NCI-H774 (cell line): Measurements from ENCODE around the gene MARK2.

Experiments
- DNase-seq: peaks from one replicate; lab custom pipeline; 2025; lab: John Stamatoyannopoulos, UW

The MARK2 gene

DNA sequence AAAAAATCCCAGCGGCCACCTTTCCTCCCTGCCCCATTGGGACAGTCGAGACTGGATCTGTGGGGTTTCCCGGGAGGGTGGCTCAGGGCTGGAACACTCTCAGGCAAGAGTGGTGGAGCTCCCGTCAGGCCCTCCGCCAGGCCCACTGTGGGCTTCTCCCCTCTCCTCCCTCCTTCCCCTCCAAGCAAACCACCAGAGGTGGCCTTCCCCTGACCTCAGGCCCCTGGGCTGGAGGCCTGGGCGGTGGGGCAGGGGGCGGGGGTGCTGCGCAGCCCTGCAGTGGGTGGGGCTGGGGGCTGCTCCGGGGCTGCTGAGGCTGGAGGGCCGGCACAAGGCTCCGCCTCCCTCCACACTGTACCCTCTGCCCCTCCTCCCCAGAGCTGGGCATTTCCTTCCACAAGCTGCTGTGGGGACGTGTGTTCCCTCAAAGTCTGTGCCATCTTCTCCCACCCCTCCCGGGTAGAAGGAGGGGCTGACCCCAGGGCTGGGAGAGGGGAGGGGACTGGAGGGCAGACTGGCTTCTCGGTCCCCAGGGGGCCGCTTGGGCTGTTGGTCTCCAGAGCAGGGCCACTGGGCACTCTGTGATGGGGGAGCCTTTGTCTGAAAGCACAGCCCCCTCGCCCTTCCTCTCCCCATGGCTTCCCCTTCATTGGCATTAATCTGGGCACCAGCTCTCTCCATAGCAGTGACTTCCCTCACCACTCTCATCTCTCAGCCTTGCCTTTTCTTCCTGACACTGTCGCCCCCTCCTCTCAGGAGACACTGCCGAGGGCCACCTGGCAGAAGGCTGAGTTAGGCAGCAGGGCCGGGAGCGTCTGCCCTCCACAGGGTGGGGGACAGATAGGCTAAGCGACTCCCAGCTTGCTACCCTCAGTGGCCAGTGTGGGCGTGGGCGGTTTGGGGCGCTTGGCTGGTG, 70.9 kb downstream of the MARK2 start:
- DNase-seq: no peak

DNA sequence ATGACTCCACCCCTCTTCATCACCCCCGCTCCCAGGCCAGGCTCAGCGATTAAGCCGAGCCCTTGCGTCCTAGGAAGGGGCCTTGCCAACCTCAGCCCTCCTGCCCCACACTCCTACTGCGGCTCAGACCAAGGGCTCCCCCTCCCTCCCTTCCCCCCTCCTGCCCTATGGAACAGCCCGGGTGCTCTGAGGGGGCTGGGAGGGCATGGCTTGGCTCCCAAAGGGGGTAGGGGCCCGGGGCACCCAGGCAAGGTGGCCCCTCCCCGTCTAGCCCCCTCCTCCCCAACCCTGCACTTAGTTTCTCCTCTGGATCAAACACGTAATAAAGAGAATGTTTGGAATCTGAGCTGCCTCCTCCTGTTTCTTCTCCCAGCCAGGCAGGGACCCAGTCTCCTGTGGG, 71.8 kb downstream of the MARK2 start:
- DNase-seq: no peak

DNA sequence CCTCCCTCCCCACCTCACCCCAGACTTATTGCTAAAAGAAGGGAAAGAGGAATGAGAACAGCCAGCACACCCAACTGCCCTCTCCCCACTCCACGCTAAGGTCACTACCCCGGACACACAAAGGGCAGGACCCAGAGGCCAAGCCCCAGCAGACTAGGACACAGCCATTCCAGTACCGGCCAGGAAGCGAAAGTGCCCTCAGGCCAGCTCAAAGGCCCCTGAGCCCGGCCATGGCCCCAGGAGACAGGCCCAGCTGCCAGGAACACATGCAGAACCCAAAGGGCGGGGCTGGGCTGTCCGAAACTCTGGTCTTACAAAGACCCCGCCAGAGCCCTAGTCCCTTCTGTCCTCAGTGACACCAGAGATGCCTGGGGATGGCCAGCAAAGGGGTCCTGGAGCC, 72.5 kb downstream of the MARK2 start:
- DNase-seq: no peak

DNA sequence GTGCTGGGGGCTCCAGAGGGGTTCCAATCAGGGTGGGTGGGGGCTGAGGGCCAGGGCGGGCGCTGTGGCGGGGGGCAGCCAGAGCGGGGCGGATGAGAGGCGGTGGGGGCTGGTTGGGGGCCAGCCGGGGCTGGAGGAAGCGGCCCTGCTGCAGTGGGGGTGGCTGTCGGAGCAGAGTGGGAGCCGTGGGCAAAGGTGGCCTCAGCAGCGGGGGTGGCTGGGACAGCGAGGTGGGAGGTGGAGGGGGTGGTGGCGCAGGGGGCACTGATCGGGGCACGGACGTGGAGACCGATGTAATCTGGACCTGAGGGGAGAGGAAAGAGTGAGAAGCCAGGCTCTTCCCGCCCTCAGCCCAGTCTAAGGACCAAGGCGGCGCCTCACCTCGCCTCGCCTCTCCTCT, 73.0 kb downstream of the MARK2 start:
- DNase-seq: no peak

DNA sequence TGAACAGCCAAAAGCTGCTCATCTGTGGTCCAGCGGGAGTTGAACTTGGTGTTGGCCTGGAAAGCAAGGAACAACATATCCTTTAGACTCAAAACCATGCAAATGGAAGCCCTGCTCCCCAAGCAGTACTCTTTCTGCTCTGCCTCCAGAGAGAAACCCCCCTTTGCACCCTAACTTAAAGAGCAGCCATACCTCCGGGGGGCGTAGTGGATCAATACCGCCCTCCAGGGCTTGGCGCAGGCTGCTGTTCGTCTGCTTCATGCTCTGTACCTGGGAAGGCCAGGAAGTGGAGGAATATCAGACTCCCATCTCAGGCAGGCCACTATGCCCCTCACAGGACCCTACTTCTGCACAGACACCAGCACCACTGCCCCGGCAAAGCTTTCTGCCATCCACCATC, 73.8 kb downstream of the MARK2 start:
- no peak for DNase-seq

DNA sequence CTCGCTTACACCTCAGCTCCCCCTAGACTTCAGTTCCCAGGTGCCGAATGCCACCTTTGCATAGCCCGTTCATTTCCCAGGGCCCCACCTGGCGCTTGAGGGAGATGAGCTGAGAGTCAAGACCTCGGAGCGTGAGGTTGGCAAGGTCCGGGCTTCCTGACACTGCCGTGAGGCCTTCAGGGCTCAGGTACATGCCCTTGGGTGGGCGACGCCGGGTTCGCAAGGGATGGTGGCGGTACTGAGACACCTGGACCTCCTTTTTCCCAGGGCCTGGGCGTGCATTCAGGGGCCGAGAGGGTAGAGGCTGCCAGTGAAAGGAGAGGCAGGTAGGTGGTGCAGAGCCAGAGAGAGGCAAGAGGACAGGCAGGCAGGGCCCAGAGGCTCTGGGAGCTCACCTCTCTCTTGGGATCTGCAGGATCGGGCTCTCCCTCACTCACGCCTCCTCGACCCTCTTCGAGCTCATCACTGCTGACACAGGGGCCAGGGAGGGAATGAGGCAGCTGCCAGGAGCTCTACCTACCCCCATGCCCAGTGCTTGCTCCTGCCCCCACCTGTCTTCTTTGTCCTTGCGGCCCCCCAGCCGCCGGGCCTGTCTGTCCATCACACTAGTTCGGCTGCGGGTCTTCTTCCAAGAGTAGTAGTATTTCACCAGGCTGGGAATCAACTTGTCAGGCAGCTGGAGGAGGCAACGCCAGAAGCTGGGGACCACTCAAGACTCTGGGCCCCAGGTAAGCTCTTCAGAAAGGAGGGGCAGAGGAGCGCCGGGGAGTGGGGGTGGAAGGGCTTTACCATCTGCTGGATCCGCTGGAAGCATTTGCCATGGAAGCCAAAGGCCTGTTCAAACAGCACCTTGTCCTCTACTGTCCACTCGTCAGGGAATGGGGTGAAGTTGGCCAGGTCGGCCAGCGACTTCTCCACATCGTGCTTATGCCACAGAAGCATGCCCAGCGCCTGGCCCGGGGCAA, 75.2 kb downstream of the MARK2 start:
- no peak for DNase-seq

DNA sequence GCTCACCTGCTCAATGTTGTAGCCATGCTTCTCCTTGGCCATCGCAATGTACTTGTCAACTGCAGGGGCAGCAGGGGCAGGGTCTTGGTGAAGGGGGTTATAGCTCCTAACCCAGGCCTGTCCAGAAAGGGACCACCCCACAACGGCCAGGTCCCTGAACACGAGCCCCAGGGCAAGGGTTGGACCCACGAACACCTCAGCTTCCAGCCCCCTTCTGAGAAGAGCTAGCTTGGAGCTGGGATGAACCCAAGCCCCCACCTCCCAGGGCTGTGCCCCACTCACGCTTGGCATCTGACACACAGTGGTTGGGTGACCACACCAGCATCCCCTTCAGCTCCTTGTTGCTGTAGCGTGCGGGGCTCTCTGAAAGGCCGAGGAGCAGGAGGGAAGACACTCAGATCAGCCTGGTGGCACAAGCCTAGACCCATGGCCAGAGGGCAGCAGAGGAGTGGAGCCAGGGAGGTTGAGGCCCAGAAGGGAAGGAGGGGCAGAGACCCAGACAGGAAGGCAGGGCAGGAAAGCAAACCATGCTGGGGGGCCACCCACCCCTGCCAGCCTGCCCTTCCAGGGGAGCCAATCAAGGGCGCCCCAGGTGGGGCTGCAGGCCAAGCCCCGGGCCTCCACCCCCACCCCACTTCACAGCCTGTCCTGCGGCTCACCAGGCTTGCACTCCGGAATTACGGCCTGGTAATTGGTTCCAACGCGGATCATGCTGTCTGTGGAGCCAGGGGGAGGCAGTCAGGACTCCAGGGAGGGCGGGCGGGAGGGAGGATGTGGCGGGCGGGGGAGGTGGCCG, 76.2 kb downstream of the MARK2 start:
- DNase-seq: no peak

DNA sequence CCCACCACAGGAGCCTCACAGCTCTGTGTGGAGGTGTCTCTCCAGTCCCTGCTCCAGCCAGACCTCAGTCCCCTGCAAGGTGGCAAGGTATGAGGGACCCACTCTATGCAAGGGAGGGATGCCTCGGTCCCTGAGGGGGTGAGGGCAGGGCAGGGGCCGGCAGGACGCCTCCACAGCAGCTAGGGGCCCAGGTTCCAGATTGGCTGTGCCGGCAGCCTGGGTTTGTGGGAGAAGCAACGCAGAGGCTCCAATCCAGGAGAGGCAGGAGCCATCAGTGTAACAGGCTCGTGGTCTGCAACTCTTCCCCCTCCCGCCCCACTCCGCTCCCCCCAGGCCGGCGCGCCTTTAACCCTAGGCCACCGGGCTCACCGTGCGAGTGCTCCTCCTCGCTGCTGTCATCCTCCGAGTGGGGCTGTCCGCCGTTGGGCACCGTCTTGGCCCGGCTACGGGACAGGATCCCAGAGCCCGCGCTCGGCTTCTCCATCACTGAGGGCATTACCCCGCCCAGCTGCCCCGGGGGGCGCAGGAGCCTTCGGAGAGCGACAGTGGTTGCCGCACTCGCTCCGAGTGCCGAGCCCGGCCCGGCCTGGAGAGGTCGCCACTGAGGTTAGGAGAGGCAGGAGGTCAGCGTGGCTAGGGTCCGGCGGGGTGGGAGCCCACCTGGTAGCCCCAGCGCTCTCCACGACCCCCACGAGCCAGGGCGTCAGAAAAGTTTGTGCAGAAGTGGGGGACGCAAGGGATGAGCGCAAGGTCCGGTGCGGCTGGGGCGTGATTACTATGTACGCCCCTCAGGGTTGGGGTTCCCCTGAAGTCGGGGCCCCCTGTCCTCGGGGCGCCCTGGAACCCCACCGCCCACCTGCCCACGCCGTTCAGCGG, 77.3 kb downstream of the MARK2 start:
- DNase-seq: peak; percentile 33

DNA sequence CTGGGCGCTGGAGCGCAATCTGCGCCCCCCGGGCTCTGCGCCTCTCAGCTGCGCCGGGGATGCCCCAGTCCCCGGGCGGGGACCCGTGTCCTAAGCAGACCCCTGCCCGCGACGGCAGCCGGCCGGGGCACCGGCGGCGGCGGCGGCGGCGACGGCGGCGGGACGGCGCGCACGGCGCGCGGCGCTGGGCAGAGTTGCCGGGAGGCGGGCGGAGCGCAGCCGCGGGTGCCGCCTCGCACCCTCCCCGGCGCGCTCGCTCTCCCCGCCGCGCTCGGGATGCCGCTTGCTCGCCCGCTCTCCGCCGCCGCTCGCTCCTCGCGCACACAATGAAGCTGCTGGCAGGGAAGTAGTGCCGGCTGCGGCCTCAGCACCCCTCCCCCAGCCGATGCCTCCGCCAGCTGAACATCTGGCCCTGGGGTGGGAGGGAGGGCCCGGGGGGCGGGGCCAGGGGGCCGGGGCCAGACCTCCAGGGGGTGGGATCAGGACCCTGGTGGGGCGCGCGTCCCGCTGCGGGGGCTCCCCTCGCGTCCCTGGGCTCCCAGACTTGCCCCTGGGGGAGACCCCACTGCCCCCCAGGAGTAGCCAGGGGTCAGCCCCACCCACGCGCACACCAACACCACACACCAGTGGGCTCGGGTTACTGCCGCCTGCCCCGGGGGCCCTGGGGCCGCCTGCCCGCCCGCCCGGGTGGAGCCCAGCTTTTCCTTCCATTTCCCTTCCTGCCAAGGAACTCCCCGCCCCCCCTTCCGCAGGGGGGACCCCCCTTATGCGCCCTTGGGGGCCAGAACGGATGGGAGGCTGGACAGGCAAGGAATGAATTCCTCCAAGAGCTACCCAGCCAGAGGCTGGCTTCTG, 78.2 kb downstream of the MARK2 start, which contains the start of gene RCOR2:
Gene RCOR2, minus strand, starts transcription at position 328 of the 855 bp plus-strand sequence. CDS start 708 bp downstream, outside the sequence.
- DNase-seq: peak; percentile 81

DNA sequence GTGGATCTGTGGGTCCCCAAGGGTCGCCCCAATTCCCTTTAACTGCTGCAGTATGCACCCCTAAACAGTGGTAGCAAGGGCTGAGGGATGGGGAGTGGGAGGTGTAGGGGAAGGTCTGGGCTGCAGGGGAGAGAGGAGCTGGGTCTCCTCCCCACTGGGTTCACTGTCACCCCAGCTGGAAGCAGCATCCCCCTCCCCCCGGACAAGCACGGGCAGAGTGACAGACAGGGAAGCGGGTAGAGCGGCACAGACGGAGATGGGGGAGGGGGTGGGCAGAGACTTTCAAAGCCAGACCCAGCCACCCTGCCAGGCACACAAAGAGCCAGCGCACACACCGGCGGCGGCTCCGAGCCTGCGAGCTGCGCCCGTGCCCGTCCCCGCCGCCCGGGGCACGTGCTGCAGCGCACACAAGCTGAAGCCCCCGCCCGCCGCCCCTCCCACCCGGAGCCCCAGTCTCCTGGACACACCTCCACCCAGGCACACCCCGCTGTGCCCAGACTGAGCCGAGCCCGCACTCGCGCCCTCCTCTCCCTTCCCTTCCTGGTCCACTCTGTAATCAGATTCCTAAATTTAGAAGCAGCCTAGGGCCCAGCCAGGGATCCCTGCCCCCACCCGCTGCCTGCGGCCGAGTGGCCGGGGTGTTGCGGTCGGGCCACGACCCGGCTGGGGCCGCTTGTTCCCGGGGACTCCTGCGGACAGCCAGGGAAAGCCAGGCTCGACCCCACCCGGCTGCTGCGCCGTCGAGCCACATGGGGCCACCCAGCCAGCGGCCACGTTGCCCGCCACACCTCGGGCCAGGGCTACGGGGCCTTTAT, 79.0 kb downstream of the MARK2 start:
- peak; percentile 33 for DNase-seq

DNA sequence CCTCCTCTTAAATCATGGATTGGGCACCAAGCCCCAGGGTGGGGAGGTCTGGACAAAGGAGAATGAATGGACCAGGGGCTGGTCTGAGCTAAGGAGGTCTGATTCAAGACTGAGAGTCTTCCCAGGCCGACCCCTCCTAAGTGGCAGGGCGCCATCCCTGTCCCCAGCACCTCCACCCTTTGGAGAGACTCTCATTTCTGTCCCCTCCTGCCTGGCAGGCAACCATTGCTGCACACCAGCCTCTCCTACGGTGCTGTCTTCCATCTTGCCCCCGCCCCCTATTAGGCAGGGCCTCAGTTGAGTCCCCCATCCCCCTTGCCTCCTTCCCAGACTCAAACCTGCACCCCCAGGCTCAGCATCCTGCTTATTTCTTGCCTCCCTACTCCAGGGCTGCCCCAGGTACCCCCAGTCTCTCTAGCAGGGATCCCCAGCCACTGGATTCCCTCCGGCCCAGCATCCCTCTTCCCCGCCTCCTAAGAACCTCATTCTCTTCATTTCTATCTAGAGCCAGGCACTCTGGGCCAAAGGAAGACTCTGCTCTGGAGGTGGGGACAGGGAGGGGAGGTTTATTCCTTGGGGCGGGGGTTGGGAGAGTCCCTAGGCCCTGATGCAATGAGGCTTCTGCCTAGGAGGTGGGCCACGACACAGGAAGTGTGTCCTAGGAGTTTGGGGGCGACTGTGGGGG, 79.7 kb downstream of the MARK2 start:
- no peak for DNase-seq

DNA sequence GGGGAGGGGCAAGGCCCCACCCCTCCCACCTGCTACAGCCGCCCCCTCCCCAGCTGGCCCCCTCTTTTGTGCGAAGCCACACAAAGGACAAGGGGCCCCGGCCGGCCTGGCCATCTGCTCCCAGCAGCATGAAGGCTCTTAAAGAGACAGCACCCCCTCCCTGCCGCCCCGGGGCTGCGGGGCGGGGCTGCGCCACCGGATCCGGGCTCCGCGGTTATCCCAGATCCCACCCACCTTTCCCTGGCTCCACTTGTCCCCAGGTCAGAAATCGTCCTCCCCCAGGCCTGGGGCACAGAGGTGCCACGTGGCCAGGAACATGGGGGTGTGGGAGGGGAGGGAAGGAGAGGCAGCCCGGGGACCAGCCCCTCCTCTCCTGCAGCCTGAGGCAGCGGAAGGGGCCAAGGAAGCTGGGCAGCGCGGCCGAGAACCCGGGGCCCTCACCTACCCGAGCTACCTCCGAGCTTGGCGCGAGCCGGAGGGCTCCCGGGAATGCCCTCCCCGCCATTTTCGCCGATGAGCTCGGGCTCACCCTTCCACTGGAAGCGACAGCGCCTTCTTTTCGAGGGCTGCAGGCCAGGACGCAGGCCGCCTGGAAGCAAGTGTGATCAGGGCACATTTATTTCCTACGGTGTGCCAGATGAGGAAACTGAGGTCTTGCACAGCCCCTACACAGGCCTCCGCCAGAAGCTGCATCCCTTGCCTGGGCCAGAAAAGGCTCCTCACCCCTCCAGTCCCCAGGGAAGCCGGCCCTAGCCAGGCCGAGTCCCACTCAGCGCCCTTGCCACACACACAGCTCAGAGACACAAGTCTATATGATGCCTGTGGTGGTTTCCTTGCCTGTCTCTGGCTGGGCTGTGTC, 80.6 kb downstream of the MARK2 start:
- peak; percentile 8 for DNase-seq

DNA sequence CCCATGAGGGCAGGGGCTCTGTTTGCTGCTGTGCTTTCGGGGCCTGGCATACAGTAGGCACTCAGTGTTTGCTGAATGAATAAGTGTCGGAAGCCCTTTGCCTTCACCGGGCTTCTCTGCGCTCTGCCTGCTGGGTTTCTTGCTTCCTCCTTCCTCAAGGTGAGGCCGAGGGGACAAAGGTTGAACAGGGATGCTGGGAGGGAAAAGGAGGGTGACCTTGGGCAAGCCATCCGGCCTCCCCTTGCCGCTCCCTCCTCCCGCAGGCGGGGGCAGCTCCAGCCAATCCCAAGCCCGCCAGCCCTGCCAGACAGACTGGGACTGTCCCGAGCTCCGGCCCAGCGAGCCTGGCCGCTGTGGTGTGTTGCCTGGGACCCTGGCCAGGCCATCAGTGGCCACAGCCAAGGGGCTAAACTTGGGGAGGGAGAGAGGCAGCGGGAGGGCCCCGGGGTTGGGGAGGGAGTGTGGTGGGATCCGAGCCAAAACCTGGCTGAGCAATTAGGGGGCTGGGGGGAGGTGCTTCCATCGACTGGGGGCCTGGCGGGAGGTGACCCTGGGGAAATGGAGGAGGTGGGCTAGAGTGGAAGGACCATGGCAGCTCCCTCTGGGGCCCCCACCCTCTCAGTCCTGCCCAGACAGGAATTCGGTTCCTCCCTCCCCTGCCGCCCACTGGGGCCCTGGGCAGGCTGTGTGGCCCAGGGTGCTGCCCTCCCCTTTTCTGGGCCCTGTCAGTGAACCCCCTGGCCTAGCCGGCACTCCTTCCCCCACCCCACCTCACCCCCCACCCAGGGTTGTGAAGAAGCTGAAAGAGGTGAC, 81.4 kb downstream of the MARK2 start:
- DNase-seq: no peak

DNA sequence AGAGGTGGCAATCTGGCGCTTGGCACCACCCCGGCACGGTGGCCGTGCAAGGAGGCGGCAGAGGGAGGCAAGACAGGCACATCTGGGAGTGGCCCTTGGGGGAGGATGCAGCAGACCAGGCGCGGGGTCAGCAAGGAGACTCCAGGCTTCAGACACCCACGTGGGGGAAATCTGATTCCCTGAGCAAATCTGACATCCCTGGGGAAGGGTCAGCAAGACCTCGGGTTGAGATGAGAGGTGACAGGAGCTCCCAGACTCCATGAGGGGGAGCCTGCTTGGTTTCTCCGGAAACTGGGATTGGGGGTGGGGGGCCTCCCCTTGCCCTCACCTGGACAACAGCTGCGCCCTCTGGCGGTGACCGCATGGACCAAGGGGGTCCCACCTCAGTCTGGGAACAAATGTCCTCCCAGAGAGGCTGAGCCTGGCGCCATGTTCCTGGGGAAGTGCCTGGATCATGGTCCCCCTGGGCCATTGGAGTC, 82.1 kb downstream of the MARK2 start:
- DNase-seq: no peak

DNA sequence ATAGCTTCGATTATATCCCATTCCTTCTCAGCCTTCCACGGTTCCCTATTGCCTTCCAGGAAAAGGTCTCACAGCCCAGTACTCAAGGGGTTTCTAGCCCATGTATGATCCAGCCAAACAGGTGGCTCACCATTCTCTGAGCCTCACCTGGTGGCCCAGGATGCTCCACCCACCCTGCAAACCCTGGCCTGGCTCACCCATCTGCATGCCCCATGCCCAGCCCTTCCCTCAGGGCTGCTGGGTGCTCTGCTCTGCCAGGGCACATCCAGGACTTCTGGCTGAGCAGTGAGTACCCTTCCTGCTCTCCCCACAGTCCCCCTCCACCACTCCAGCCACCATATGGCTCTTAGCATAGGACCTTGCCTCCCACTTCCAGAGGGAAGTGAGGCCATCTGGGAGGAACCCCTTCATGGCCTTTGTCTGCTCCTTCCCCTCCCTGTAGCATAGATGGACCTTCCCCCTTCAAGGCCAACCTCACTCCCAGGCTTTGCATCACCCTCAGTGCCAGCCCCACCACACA, 83.8 kb downstream of the MARK2 start:
- DNase-seq: no peak

DNA sequence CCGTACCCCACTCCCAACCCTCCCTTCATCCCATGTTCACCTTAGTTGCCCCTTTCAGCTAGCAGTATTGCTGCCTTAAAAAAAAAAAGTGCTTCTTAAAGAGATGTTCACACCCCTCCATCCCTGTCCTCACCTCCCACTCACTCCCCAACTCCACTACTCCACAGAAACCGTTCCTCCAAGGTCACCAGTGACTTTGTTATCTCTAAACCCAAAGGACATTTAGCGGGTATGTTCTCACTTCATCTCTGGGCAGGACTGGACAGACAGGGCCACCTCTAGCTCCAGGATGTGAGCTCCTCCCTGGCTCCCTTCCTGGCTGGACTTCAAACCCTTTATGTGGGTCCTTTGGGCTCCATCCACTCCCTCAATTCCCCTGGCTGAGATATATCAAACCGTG, 84.4 kb downstream of the MARK2 start:
- DNase-seq: no peak
